22Rv1 (cell line): Measurements from ENCODE around the gene SMYD3.

Experiments used
- CTCF ChIP-seq: fragments of 450-650 bp; IDR thresholded peaks from 2 replicates; pipeline ENCODE4 v1.5.1; 2017; ENCODE audit warnings: mild to moderate bottlenecking
- ZFX ChIP-seq: fragments of 450-650 bp; IDR thresholded peaks from 2 replicates; pipeline ENCODE4 v1.6.1; 2017; ENCODE audit warnings: antibody characterized with exemption, borderline replicate concordance

GRCh38 chr1:245843101-245843500 is 664.0 kb downstream of the SMYD3 start:
- TF ChIP-seq CTCF (no peak), ZFX (no peak)
